ENCODE results near the gene RPL28.

The RPL28 gene

DNA sequence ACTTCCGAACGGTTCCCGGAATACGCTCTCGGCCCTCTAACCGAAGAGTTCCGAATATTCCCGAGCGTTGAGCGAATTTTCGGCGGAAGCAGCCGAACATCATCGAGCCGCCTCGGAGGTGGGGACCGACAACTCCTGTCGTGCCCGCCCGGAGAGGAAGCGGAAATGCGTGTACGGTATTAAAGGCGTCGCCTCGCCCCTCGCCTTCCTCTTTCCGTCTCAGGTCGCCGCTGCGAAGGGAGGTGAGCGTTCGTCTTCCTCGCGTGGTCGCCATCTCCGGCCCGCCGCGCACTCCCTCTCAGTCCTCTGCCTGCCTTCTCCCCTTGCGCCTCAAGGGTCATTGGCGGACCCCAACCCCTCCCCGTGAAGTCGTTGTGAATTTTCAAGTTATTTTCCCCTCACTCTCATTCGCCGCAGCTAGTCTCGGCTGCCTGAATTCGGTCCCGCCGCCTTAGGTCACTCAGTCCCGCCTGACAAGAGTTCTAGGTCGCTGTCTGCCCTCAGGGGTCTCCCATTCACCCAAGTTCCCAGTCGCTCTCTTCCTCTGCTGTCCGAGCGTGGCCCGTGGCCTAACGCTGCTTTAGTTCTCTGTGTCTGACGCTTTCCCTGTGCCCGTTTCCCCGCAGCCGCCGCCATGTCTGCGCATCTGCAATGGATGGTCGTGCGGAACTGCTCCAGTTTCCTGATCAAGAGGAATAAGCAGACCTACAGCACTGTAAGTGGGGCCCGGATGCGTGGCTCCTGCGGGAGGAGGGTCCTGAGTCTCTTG, at the start of gene RPL28:
RPL28 (plus strand) TSS at position 209 of the 769 bp plus-strand sequence; CDS start at position 635, 426 bp downstream.
- Histone ChIP-seq H4K20me1 (ENCODE audit: insufficient read depth, low read length) (peaks cover 41% of the 10 kb centered on the region), H3K9ac (ENCODE audit: low read length) (peak within 1 kb of the TSS; percentile 94), H3K36me3 (replicated peaks; ENCODE audit: insufficient read depth, low read length) (peaks cover 19% of the 10 kb centered on the region), H3K4me1 (ENCODE audit: low read length) (peaks cover 29% of the 10 kb centered on the region), H3K4me3 (ENCODE audit: low read length) (peak within 1 kb of the TSS; percentile 91), H3K27me3 (replicated peaks; ENCODE audit: insufficient read depth, low read length) (no peaks in the 10 kb centered on the region), H3K4me2 (ENCODE audit: low read depth, low read length) (peak within 1 kb of the TSS; percentile 98), H3K9me2 (replicated peaks; ENCODE audit: insufficient read depth, low read length) (no peaks in the 10 kb centered on the region), H2AFZ (ENCODE audit: low read length) (peak within 1 kb of the TSS; percentile 74), H3K79me2 (ENCODE audit: low read length) (peaks cover 68% of the 10 kb centered on the region), H3K9me3 (replicated peaks; ENCODE audit: insufficient read depth, low read length) (no peaks in the 10 kb centered on the region), H3F3A (ENCODE audit: insufficient read depth, low read length) (peaks cover 68% of the 10 kb centered on the region), H3K27ac (ENCODE audit: low read length) (peak within 1 kb of the TSS; percentile 85)
- DNase-seq = peak; percentile 99
- no peak for TF ChIP-seq EZH2phosphoT487 (IDR thresholded peaks at IDR 0.05; ENCODE audit: low read length)
- no peak for TF ChIP-seq EZH2 (optimal IDR thresholded peaks at IDR 0.05; ENCODE audit: low read depth, low read length)
- TF ChIP-seq, protein P1, sequence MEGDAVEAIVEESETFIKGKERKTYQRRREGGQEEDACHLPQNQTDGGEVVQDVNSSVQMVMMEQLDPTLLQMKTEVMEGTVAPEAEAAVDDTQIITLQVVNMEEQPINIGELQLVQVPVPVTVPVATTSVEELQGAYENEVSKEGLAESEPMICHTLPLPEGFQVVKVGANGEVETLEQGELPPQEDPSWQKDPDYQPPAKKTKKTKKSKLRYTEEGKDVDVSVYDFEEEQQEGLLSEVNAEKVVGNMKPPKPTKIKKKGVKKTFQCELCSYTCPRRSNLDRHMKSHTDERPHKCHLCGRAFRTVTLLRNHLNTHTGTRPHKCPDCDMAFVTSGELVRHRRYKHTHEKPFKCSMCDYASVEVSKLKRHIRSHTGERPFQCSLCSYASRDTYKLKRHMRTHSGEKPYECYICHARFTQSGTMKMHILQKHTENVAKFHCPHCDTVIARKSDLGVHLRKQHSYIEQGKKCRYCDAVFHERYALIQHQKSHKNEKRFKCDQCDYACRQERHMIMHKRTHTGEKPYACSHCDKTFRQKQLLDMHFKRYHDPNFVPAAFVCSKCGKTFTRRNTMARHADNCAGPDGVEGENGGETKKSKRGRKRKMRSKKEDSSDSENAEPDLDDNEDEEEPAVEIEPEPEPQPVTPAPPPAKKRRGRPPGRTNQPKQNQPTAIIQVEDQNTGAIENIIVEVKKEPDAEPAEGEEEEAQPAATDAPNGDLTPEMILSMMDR (IDR thresholded peaks at IDR 0.05; ENCODE audit: low read length) = no peak

DNA sequence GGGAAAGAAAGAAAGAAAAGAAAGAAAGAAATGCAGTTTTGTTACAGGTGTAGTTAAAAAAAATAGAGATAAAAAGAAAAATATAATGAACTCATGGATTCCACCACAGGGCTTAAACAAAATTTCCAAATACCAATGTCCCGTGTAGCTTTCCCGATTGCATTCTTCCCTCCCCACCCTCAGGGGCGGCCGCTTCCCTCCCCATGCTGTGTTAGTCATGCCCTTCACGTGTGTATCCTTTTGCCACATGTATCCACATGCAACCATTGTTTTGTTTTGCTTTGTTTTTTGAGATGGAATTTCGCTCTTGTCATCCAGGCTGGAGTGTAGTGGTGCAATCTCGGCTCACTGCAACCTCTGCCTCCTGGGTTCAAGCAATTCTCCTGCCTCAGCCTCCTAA, 49.6 kb upstream of the RPL28 start:
- H3K4me2 ChIP-seq (ENCODE audit: low read depth, low read length) = no peak overlapping the region
- H3K27me3 ChIP-seq (replicated peaks; ENCODE audit: insufficient read depth, low read length) = peaks cover 16% of the 10 kb centered on the region
- H3K9me2 ChIP-seq (replicated peaks; ENCODE audit: insufficient read depth, low read length) = no peaks in the 10 kb centered on the region
- no peak for DNase-seq
- peaks cover 8% of the 10 kb centered on the region; the same call in 1 of the 2 replicates for H3F3A ChIP-seq (ENCODE audit: insufficient read depth, low read length)
- no peaks in the 10 kb centered on the region for H4K20me1 ChIP-seq (ENCODE audit: insufficient read depth, low read length)
- no peak overlapping the region for H3K4me3 ChIP-seq (ENCODE audit: low read length)
- TF ChIP-seq EZH2phosphoT487 (IDR thresholded peaks at IDR 0.05; ENCODE audit: low read length) = no peak
- TF ChIP-seq, protein P1 (IDR thresholded peaks at IDR 0.05; ENCODE audit: low read length) = no peak
- peaks cover 11% of the 10 kb centered on the region for H3K79me2 ChIP-seq (ENCODE audit: low read length)
- H3K9ac ChIP-seq (ENCODE audit: low read length) = no peak overlapping the region
- H3K27ac ChIP-seq (ENCODE audit: low read length) = no peak overlapping the region
- H2AFZ ChIP-seq (ENCODE audit: low read length) = no peak overlapping the region
- no peaks in the 10 kb centered on the region for H3K36me3 ChIP-seq (replicated peaks; ENCODE audit: insufficient read depth, low read length)
- H3K4me1 ChIP-seq (ENCODE audit: low read length) = peaks cover 5% of the 10 kb centered on the region; the same call in 1 of the 2 replicates
- H3K9me3 ChIP-seq (replicated peaks; ENCODE audit: insufficient read depth, low read length) = no peaks in the 10 kb centered on the region

DNA sequence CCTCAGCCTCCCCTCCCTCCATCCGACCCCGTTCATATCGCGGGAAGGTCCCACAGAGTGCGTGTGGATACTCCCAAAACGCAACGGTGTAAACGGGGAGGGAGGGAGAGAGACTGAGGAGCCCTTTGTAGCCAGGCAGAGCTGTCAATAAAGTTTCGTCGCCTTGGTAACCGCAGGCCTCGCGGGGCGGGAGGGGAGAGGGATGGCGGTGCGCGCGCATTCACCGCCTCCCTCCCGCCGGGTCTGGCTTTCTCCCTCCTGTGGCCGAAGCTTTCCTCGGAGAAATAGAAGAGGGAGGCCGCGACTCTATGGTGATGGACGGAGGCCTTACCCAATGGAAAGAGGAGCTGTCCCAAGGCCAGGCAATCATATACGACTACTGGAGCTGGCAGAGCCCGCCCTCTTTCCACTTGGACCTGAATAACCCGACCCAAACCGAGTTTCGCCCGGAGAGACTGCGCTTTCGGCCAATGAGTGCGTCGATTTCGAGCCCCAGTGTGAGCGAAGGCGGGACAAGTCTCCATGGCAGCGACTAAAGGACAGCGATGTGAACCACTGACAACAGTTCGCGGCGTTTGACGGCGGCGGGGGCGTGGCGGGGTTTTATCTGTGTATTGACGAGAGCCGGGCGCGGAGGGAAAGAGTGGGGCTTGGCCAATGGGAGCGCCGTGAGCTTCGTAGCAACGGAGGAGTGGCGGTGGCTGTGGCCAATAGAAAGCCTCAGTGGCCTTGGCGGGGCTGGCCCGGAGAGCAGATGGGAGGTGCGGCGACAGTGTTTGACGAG, 46.4 kb upstream of the RPL28 start, which contains the start of gene KMT5C:
KMT5C (plus strand) TSS at position 772 of the 784 bp plus-strand sequence. CDS start 2,061 bp downstream, outside the sequence.
- peaks cover 24% of the 10 kb centered on the region for H3K79me2 ChIP-seq (ENCODE audit: low read length)
- H3K9me2 ChIP-seq (replicated peaks; ENCODE audit: insufficient read depth, low read length) = no peaks in the 10 kb centered on the region
- no peaks in the 10 kb centered on the region; the same call in 1 of the 2 replicates for H3K36me3 ChIP-seq (replicated peaks; ENCODE audit: insufficient read depth, low read length)
- peaks cover 8% of the 10 kb centered on the region; the same call in 1 of the 2 replicates for H3F3A ChIP-seq (ENCODE audit: insufficient read depth, low read length)
- TF ChIP-seq, protein P1 (IDR thresholded peaks at IDR 0.05; ENCODE audit: low read length) = peak; percentile 16; the same call in 1 of the 2 replicates
- no peak for TF ChIP-seq EZH2 (optimal IDR thresholded peaks at IDR 0.05; ENCODE audit: low read depth, low read length)
- peak within 1 kb of the TSS; percentile 99 for H3K4me2 ChIP-seq (ENCODE audit: low read depth, low read length)
- peaks cover 10% of the 10 kb centered on the region for H3K27me3 ChIP-seq (replicated peaks; ENCODE audit: insufficient read depth, low read length)
- no peaks in the 10 kb centered on the region for H3K9me3 ChIP-seq (replicated peaks; ENCODE audit: insufficient read depth, low read length)
- H3K9ac ChIP-seq (ENCODE audit: low read length) = peak within 1 kb of the TSS; percentile 99
- peak; percentile 100 for DNase-seq
- H3K4me1 ChIP-seq (ENCODE audit: low read length) = peaks cover 5% of the 10 kb centered on the region; the same call in 1 of the 2 replicates
- H2AFZ ChIP-seq (ENCODE audit: low read length) = peak within 1 kb of the TSS; percentile 69
- H3K4me3 ChIP-seq (ENCODE audit: low read length) = peak within 1 kb of the TSS; percentile 95
- no peaks in the 10 kb centered on the region for H4K20me1 ChIP-seq (ENCODE audit: insufficient read depth, low read length)
- H3K27ac ChIP-seq (ENCODE audit: low read length) = peak within 1 kb of the TSS; percentile 99
